Measurements from ENCODE around the gene ARHGEF28. TPM values are rescaled to one million over a fixed set of nuclear protein-coding genes. Genes with fewer than 3 reads are reported as not detected.

The ARHGEF28 gene
- total RNA-seq, 1 donor: 0.63 TPM

- H3K9me3 ChIP-seq (ENCODE audit: low read depth, low read length): no peaks in the 10 kb centered on the region
- H3K4me1 ChIP-seq (ENCODE audit: insufficient read depth, low read length): peaks cover 12% of the 10 kb centered on the region
Measured at GRCh38 chr5:73690015-73690414, 64.0 kb downstream of the ARHGEF28 start.

GRCh38 chr5:73691302-73692080 is 65.5 kb downstream of the ARHGEF28 start:
- Histone ChIP-seq H3K4me3 (ENCODE audit: low read length) (no peak overlapping the region), H3K4me1 (ENCODE audit: insufficient read depth, low read length) (peaks cover 12% of the 10 kb centered on the region), H3K27me3 (ENCODE audit: insufficient read depth, low read length) (no peaks in the 10 kb centered on the region), H3K9me3 (ENCODE audit: low read depth, low read length) (no peaks in the 10 kb centered on the region)

More at GRCh38 chr5:73690015-73690414, 64.0 kb downstream of the ARHGEF28 start:
- H3K27me3 ChIP-seq (ENCODE audit: insufficient read depth, low read length): no peaks in the 10 kb centered on the region
- H3K4me3 ChIP-seq (ENCODE audit: low read length): no peak overlapping the region

GRCh38 chr5:73692166-73692640 is 66.2 kb downstream of the ARHGEF28 start:
- Histone ChIP-seq H3K27me3 (ENCODE audit: insufficient read depth, low read length) (no peaks in the 10 kb centered on the region), H3K4me1 (ENCODE audit: insufficient read depth, low read length) (peaks cover 12% of the 10 kb centered on the region), H3K9me3 (ENCODE audit: low read depth, low read length) (no peaks in the 10 kb centered on the region), H3K4me3 (ENCODE audit: low read length) (no peak overlapping the region)

GRCh38 chr5:73692981-73693380 is 67.0 kb downstream of the ARHGEF28 start:
- Histone ChIP-seq H3K9me3 (ENCODE audit: low read depth, low read length) (no peaks in the 10 kb centered on the region), H3K4me1 (ENCODE audit: insufficient read depth, low read length) (peaks cover 12% of the 10 kb centered on the region), H3K4me3 (ENCODE audit: low read length) (no peak overlapping the region), H3K27me3 (ENCODE audit: insufficient read depth, low read length) (no peaks in the 10 kb centered on the region)

- Histone ChIP-seq H3K4me1 (ENCODE audit: insufficient read depth, low read length) (peaks cover 12% of the 10 kb centered on the region), H3K4me3 (ENCODE audit: low read length) (no peak overlapping the region), H3K27me3 (ENCODE audit: insufficient read depth, low read length) (no peaks in the 10 kb centered on the region), H3K9me3 (ENCODE audit: low read depth, low read length) (no peaks in the 10 kb centered on the region)
Measured at GRCh38 chr5:73693573-73694061, 67.6 kb downstream of the ARHGEF28 start.

- Histone ChIP-seq H3K4me1 (ENCODE audit: insufficient read depth, low read length) (peaks cover 12% of the 10 kb centered on the region), H3K9me3 (ENCODE audit: low read depth, low read length) (no peaks in the 10 kb centered on the region), H3K4me3 (ENCODE audit: low read length) (no peak overlapping the region), H3K27me3 (ENCODE audit: insufficient read depth, low read length) (no peaks in the 10 kb centered on the region)
Measured at GRCh38 chr5:73694089-73694488, 68.1 kb downstream of the ARHGEF28 start.

- peaks cover 11% of the 10 kb centered on the region for H3K4me1 ChIP-seq (ENCODE audit: insufficient read depth, low read length)
- no peaks in the 10 kb centered on the region for H3K27me3 ChIP-seq (ENCODE audit: insufficient read depth, low read length)
- H3K4me3 ChIP-seq (ENCODE audit: low read length): no peak overlapping the region
- no peaks in the 10 kb centered on the region for H3K9me3 ChIP-seq (ENCODE audit: low read depth, low read length)
Measured at GRCh38 chr5:73698011-73698410, 72.0 kb downstream of the ARHGEF28 start.

GRCh38 chr5:73701566-73701965 is 75.6 kb downstream of the ARHGEF28 start:
- no peaks in the 10 kb centered on the region for H3K27me3 ChIP-seq (ENCODE audit: insufficient read depth, low read length)

GRCh38 chr5:73702534-73702933 is 76.5 kb downstream of the ARHGEF28 start:
- Histone ChIP-seq H3K9me3 (ENCODE audit: low read depth, low read length) (no peaks in the 10 kb centered on the region), H3K4me3 (ENCODE audit: low read length) (no peak overlapping the region), H3K4me1 (ENCODE audit: insufficient read depth, low read length) (no peaks in the 10 kb centered on the region), H3K27me3 (ENCODE audit: insufficient read depth, low read length) (no peaks in the 10 kb centered on the region)

More at GRCh38 chr5:73701566-73701965, 75.6 kb downstream of the ARHGEF28 start:
- H3K9me3 ChIP-seq (ENCODE audit: low read depth, low read length): no peaks in the 10 kb centered on the region
- H3K4me1 ChIP-seq (ENCODE audit: insufficient read depth, low read length): no peaks in the 10 kb centered on the region
- no peak overlapping the region for H3K4me3 ChIP-seq (ENCODE audit: low read length)

GRCh38 chr5:73702951-73703350 is 77.0 kb downstream of the ARHGEF28 start:
- no peaks in the 10 kb centered on the region for H3K27me3 ChIP-seq (ENCODE audit: insufficient read depth, low read length)
- H3K4me1 ChIP-seq (ENCODE audit: insufficient read depth, low read length): no peaks in the 10 kb centered on the region
- no peaks in the 10 kb centered on the region for H3K9me3 ChIP-seq (ENCODE audit: low read depth, low read length)
- H3K4me3 ChIP-seq (ENCODE audit: low read length): no peak overlapping the region

GRCh38 chr5:73705364-73705763 is 79.4 kb downstream of the ARHGEF28 start:
- H3K4me1 ChIP-seq (ENCODE audit: insufficient read depth, low read length): no peaks in the 10 kb centered on the region
- H3K4me3 ChIP-seq (ENCODE audit: low read length): no peak overlapping the region
- H3K9me3 ChIP-seq (ENCODE audit: low read depth, low read length): no peaks in the 10 kb centered on the region
- no peaks in the 10 kb centered on the region for H3K27me3 ChIP-seq (ENCODE audit: insufficient read depth, low read length)

- H3K27me3 ChIP-seq (ENCODE audit: insufficient read depth, low read length): no peaks in the 10 kb centered on the region
- H3K4me3 ChIP-seq (ENCODE audit: low read length): no peak overlapping the region
- no peaks in the 10 kb centered on the region for H3K9me3 ChIP-seq (ENCODE audit: low read depth, low read length)
- H3K4me1 ChIP-seq (ENCODE audit: insufficient read depth, low read length): no peaks in the 10 kb centered on the region
Measured at GRCh38 chr5:73706963-73707362, 81.0 kb downstream of the ARHGEF28 start.

- no peaks in the 10 kb centered on the region for H3K9me3 ChIP-seq (ENCODE audit: low read depth, low read length)
- no peak overlapping the region for H3K4me3 ChIP-seq (ENCODE audit: low read length)
Measured at GRCh38 chr5:73709536-73710129, 83.6 kb downstream of the ARHGEF28 start.

GRCh38 chr5:73716284-73716808 is 90.3 kb downstream of the ARHGEF28 start:
- no peaks in the 10 kb centered on the region for H3K27me3 ChIP-seq (ENCODE audit: insufficient read depth, low read length)
- H3K4me3 ChIP-seq (ENCODE audit: low read length): no peak overlapping the region
- no peaks in the 10 kb centered on the region for H3K9me3 ChIP-seq (ENCODE audit: low read depth, low read length)

More at GRCh38 chr5:73709536-73710129, 83.6 kb downstream of the ARHGEF28 start:
- no peaks in the 10 kb centered on the region for H3K27me3 ChIP-seq (ENCODE audit: insufficient read depth, low read length)
- no peaks in the 10 kb centered on the region for H3K4me1 ChIP-seq (ENCODE audit: insufficient read depth, low read length)

GRCh38 chr5:73718762-73719161 is 92.8 kb downstream of the ARHGEF28 start:
- Histone ChIP-seq H3K4me3 (ENCODE audit: low read length) (no peak overlapping the region), H3K4me1 (ENCODE audit: insufficient read depth, low read length) (no peaks in the 10 kb centered on the region), H3K27me3 (ENCODE audit: insufficient read depth, low read length) (no peaks in the 10 kb centered on the region), H3K9me3 (ENCODE audit: low read depth, low read length) (no peaks in the 10 kb centered on the region)

More at GRCh38 chr5:73716284-73716808, 90.3 kb downstream of the ARHGEF28 start:
- H3K4me1 ChIP-seq (ENCODE audit: insufficient read depth, low read length): no peaks in the 10 kb centered on the region
